Lung (tissue), 16 donors: Measurements from ENCODE around the gene NPHP4. TPM values are rescaled to one million over a fixed set of nuclear protein-coding genes. Genes with fewer than 3 reads are reported as not detected.

ENCODE experiments used
- ATAC-seq: fragments of 200-7000 bp; cut with Tn5 transposase; one replicate; pipeline ENCODE4 v1.9.1; 2020; ENCODE audit warnings: moderate number of reproducible peaks; ENCODE audit not compliant: insufficient read depth, low FRiP score
- DNase-seq, 3 donors: peaks; one replicate each; pipeline ENCODE4 v3.0.0-alpha.2; 2013 to 2017
- H3K27ac ChIP-seq, 2 donors: one replicate each; pipeline ENCODE4 v1.5.1; 2013; ENCODE audit warnings: mild to moderate bottlenecking in 2 of 2, moderate library complexity in 2 of 2, control low read depth in 1 of 2, inconsistent platforms in 1 of 2, low read depth in 1 of 2, low read length in 1 of 2
- H3K27me3 ChIP-seq, 3 donors: one replicate each; pipeline ENCODE4 v1.5.1; 2013; ENCODE audit warnings: low read length in 2 of 3; ENCODE audit not compliant: control insufficient read depth in 3 of 3, insufficient read depth in 3 of 3
- H3K36me3 ChIP-seq, 4 donors: one replicate each; pipeline ENCODE4 v1.5.1; 2013; ENCODE audit warnings: low read length in 4 of 4, mild to moderate bottlenecking in 1 of 4, moderate library complexity in 1 of 4; ENCODE audit not compliant: control insufficient read depth in 4 of 4, insufficient read depth in 4 of 4
- H3K4me1 ChIP-seq, 5 donors: one replicate each; pipeline ENCODE4 v1.5.1; 2013; ENCODE audit warnings: low read length in 5 of 5, mild to moderate bottlenecking in 2 of 5, moderate library complexity in 1 of 5; ENCODE audit not compliant: control insufficient read depth in 5 of 5, insufficient read depth in 5 of 5
- H3K4me3 ChIP-seq: one replicate; pipeline ENCODE4 v1.5.1; 2013; ENCODE audit warnings: mild to moderate bottlenecking, control low read depth, moderate library complexity
- H3K9ac ChIP-seq, 2 donors: one replicate each; pipeline ENCODE4 v1.5.1; 2013; ENCODE audit warnings: low read length in 2 of 2, control low read depth in 1 of 2; ENCODE audit not compliant: insufficient read depth in 1 of 2
- H3K9me3 ChIP-seq, 4 donors: one replicate each; pipeline ENCODE4 v1.5.1; 2013; ENCODE audit warnings: low read length in 3 of 4, mild to moderate bottlenecking in 1 of 4, moderate library complexity in 1 of 4; ENCODE audit not compliant: control insufficient read depth in 4 of 4, insufficient read depth in 3 of 4
- WGBS, 2 donors: extraction: QIAGEN DNeasy Blood & Tissue Kit; methylation state at CpG; one replicate each; pipeline ENCODE4 v1.1.7; 2013; 5-methylcytosine and 5-hydroxymethylcytosine counted together
- long read RNA-seq, 5 donors: transcript quantifications; one replicate each; lab custom pipeline, GENCODE V29; 2026
- polyA plus RNA-seq, 2 donors: library from polyadenylated mRNA; stranded (reverse); fragments of 200-250 nt; gene quantifications; one replicate each; pipeline ENCODE4 v1.2.1, GENCODE V29; 2013
- total RNA-seq, 2 donors: library from RNA; depleted of rRNA in 1 of 2; stranded (reverse); fragments of >200 nt in 1 of 2; gene quantifications; one replicate each; pipeline ENCODE4 v1.2.1, GENCODE V29; 2014 to 2021
- TF ChIP-seq, protein P1 (sequence below): IDR thresholded peaks from 2 replicates; pipeline ENCODE4 v1.5.1; 2012; ENCODE audit warnings: mild to moderate bottlenecking; ENCODE audit errors: control extremely low read depth, extremely low read depth
- donor health status: control.
- donor health status: control.
- donor health status: Bipolar disorder and iron deficiency.
- donor health status: healthy.
- donor health status: DM: yes; HTN: yes; CAD: no.

NPHP4 gene
- total RNA-seq, result 10 to 100 TPM; 15.7 to 23.3 TPM
- 1 to 10 TPM; 6.0 to 6.6 TPM for polyA plus RNA-seq
- long read RNA-seq, donor 1, result 0 reads
- long read RNA-seq, donor 2, result 0 reads
- long read RNA-seq, donor 3, result 0 reads
- long read RNA-seq, donor 4, result 0 reads
- long read RNA-seq, donor 5, result 0 reads

- DNase-seq (peak; percentile 100), ATAC-seq (peak; percentile 98)
- Histone ChIP-seq H3K36me3 (no peaks in the 10 kb centered on the region), H3K27ac (peak within 1 kb of the TSS; percentile 93 to 95), H3K4me1 (peaks cover 0 to 15% (median 7%) of the 10 kb centered on the region in 5 donors), H3K27me3 (peaks cover 0 to 15% (median 4%) of the 10 kb centered on the region in 3 donors), H3K9me3 (peaks cover 0 to 2% (median 0%) of the 10 kb centered on the region in 4 donors), H3K9ac (peak within 1 kb of the TSS in 1 of 2 donors; percentile 46), H3K4me3 (peak within 1 kb of the TSS; percentile 71)
- WGBS, 2 donors, result 0% methylated on average over 67 to 94 of the region's 94 CpGs
- TF ChIP-seq, protein P1, sequence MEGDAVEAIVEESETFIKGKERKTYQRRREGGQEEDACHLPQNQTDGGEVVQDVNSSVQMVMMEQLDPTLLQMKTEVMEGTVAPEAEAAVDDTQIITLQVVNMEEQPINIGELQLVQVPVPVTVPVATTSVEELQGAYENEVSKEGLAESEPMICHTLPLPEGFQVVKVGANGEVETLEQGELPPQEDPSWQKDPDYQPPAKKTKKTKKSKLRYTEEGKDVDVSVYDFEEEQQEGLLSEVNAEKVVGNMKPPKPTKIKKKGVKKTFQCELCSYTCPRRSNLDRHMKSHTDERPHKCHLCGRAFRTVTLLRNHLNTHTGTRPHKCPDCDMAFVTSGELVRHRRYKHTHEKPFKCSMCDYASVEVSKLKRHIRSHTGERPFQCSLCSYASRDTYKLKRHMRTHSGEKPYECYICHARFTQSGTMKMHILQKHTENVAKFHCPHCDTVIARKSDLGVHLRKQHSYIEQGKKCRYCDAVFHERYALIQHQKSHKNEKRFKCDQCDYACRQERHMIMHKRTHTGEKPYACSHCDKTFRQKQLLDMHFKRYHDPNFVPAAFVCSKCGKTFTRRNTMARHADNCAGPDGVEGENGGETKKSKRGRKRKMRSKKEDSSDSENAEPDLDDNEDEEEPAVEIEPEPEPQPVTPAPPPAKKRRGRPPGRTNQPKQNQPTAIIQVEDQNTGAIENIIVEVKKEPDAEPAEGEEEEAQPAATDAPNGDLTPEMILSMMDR, result no peak
Measured at GRCh38 chr1:5992026-5992813, at the start of gene NPHP4. TSS of gene NPHP4 (minus strand) at chr1:5992425. CDS start at chr1:5986289, 6,136 bp downstream.

DNA sequence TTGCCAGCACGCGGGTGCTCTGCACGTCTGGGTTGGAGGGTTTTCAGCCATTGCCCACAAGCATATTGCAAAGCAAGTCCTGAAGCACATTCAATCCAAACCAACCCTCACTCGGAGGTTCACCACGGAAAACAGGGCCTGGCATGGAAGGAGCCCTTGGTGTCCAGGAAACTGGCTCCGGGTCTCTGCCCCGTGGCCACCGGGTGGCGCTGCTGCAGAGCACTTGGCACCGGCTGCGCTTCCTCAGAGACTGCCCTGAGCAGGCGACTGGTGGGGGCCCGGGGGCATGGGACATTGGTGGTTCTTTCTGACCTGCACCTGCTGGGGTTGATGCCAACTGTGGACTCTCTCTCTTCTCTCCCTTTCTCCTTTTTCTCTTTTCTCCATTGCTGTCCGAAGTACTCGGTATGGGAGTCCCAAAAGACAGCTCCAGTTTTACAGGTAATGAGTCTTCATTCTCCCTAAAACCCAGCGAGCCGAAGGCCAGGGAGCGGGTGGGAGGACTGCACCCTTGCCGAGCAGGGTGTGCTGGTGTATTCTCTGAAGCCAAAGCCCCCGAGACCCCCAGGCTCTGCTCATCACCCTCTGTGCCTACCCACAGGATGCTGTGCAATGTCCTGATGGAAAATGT is 49.3 kb upstream of the NPHP4 start:
- Histone ChIP-seq H3K9me3 (no peaks in the 10 kb centered on the region), H3K4me1 (no peaks in the 10 kb centered on the region), H3K4me3 (no peak overlapping the region), H3K36me3 (peaks cover 0 to 6% (median 0%) of the 10 kb centered on the region in 4 donors), H3K9ac (no peak overlapping the region), H3K27me3 (peaks cover 0 to 18% (median 0%) of the 10 kb centered on the region in 3 donors), H3K27ac (no peak overlapping the region)
- DNase-seq (no peak), ATAC-seq (no peak)
- TF ChIP-seq, protein P1, result no peak
- WGBS, 2 donors, result 67 to 70% methylated on average over 20 of the region's 20 CpGs

- Histone ChIP-seq H3K9me3 (no peaks in the 10 kb centered on the region), H3K27ac (no peak overlapping the region), H3K4me1 (no peaks in the 10 kb centered on the region), H3K36me3 (peaks cover 0 to 6% (median 0%) of the 10 kb centered on the region in 4 donors), H3K4me3 (no peak overlapping the region), H3K9ac (no peak overlapping the region), H3K27me3 (peaks cover 0 to 12% (median 0%) of the 10 kb centered on the region in 3 donors)
- TF ChIP-seq, protein P1, result no peak
- ATAC-seq (no peak), DNase-seq (no peak)
- WGBS, 2 donors, result 56 to 83% methylated on average over 22 of the region's 22 CpGs
Measured at GRCh38 chr1:6040861-6041415, 48.7 kb upstream of the NPHP4 start.
